SK-N-SH treated with all-trans-retinoic acid at 6 μM for 48 hours (cell line): Measurements from ENCODE around the gene ZNF358.

ENCODE experiments used
- ATAC-seq: fragments of 200-7000 bp; cut with Tn5 transposase; 3 replicates; pipeline ENCODE4 v1.9.1; 2020; ENCODE audit warnings: mild to moderate bottlenecking, moderate library complexity
- ARNTL ChIP-seq: fragments of 450-650 bp; formaldehyde crosslinking; IDR thresholded peaks from 2 replicates; pipeline ENCODE4 v1.5.0; 2020; ENCODE audit warnings: low read depth, mild to moderate bottlenecking, moderate library complexity, borderline replicate concordance
- BACH2 ChIP-seq: fragments of 250-450 bp; sonication (Bioruptor Pico); IDR thresholded peaks from 2 replicates; pipeline ENCODE4 v1.9.0; 2021; ENCODE audit warnings: mild to moderate bottlenecking, borderline replicate concordance
- CSDC2 ChIP-seq: fragments of 250-450 bp; sonication (Bioruptor Pico); IDR thresholded peaks from 2 replicates; pipeline ENCODE4 v1.5.0; 2020; ENCODE audit warnings: mild to moderate bottlenecking, moderate library complexity
- ESRRG ChIP-seq: fragments of 250-450 bp; sonication (Bioruptor Pico); IDR thresholded peaks from 2 replicates; pipeline ENCODE4 v1.6.1; 2021; ENCODE audit warnings: mild to moderate bottlenecking
- GLIS3 ChIP-seq: fragments of 250-450 bp; sonication (Bioruptor Pico); IDR thresholded peaks from 2 replicates; pipeline ENCODE4 v1.5.0; 2020; ENCODE audit warnings: mild to moderate bottlenecking, moderate library complexity
- ISL1 ChIP-seq: fragments of 250-450 bp; sonication (Bioruptor Pico); IDR thresholded peaks from 2 replicates; pipeline ENCODE4 v2.1.2; 2022; ENCODE audit warnings: mild to moderate bottlenecking, moderate library complexity
- PPARA ChIP-seq: fragments of 250-450 bp; sonication (Bioruptor Pico); IDR thresholded peaks from 2 replicates; pipeline ENCODE4 v1.5.0; 2020; ENCODE audit warnings: mild to moderate bottlenecking, borderline replicate concordance
- SNAI2 ChIP-seq: fragments of 250-450 bp; sonication (Bioruptor Pico); IDR thresholded peaks from 2 replicates; pipeline ENCODE4 v1.5.0; 2020; ENCODE audit warnings: mild to moderate bottlenecking, moderate library complexity
- TOX ChIP-seq: fragments of 250-450 bp; sonication (Bioruptor Pico); IDR thresholded peaks from 2 replicates; pipeline ENCODE4 v1.8.0; 2021; ENCODE audit warnings: mild to moderate bottlenecking, moderate library complexity, borderline replicate concordance
- ZC3H10 ChIP-seq: fragments of 250-450 bp; sonication (Bioruptor Pico); IDR thresholded peaks from 2 replicates; pipeline ENCODE4 v1.5.1; 2021; ENCODE audit warnings: mild to moderate bottlenecking, moderate library complexity
- ZFP3 ChIP-seq: fragments of 250-450 bp; sonication (Bioruptor Pico); IDR thresholded peaks from 2 replicates; pipeline ENCODE4 v1.5.0; 2020; ENCODE audit warnings: mild to moderate bottlenecking, moderate library complexity
- ZFP30 ChIP-seq: fragments of 450-650 bp; formaldehyde crosslinking; IDR thresholded peaks from 2 replicates; pipeline ENCODE4 v1.5.0; 2022; ENCODE audit warnings: mild to moderate bottlenecking, moderate library complexity
- ZNF565 ChIP-seq: fragments of 450-650 bp; formaldehyde crosslinking; conservative IDR thresholded peaks from 2 replicates; pipeline ENCODE4 v1.5.0; 2020; ENCODE audit warnings: low read depth, mild to moderate bottlenecking, moderate library complexity
- ZNF8 ChIP-seq: fragments of 450-650 bp; formaldehyde crosslinking; IDR thresholded peaks from 2 replicates; pipeline ENCODE4 v1.5.0; 2020; ENCODE audit warnings: mild to moderate bottlenecking, moderate library complexity
- TF ChIP-seq, protein P1 (sequence below): fragments of 250-450 bp; sonication (Bioruptor Pico); IDR thresholded peaks from 2 replicates; pipeline ENCODE4 v1.8.0; 2021; ENCODE audit warnings: low read depth, mild to moderate bottlenecking, moderate library complexity, borderline replicate concordance
- TF ChIP-seq, protein P2 (sequence below): fragments of 250-450 bp; sonication (Bioruptor Pico); IDR thresholded peaks from 2 replicates; pipeline ENCODE4 v1.5.0; 2020; ENCODE audit warnings: mild to moderate bottlenecking, moderate library complexity
- TF ChIP-seq, protein P3 (sequence below): fragments of 250-450 bp; sonication (Bioruptor Pico); IDR thresholded peaks from 2 replicates; pipeline ENCODE4 v1.5.1; 2021; ENCODE audit warnings: mild to moderate bottlenecking, moderate library complexity
- TF ChIP-seq, protein P4 (sequence below): fragments of 250-450 bp; sonication (Bioruptor Pico); IDR thresholded peaks from 2 replicates; pipeline ENCODE4 v1.5.1; 2020; ENCODE audit warnings: low read depth, mild to moderate bottlenecking, moderate library complexity
- TF ChIP-seq, protein P5 (sequence below): fragments of 250-450 bp; sonication (Bioruptor Pico); IDR thresholded peaks from 2 replicates; pipeline ENCODE4 v1.8.0; 2020; ENCODE audit warnings: mild to moderate bottlenecking, moderate library complexity, borderline replicate concordance

ZNF358 gene

DNA sequence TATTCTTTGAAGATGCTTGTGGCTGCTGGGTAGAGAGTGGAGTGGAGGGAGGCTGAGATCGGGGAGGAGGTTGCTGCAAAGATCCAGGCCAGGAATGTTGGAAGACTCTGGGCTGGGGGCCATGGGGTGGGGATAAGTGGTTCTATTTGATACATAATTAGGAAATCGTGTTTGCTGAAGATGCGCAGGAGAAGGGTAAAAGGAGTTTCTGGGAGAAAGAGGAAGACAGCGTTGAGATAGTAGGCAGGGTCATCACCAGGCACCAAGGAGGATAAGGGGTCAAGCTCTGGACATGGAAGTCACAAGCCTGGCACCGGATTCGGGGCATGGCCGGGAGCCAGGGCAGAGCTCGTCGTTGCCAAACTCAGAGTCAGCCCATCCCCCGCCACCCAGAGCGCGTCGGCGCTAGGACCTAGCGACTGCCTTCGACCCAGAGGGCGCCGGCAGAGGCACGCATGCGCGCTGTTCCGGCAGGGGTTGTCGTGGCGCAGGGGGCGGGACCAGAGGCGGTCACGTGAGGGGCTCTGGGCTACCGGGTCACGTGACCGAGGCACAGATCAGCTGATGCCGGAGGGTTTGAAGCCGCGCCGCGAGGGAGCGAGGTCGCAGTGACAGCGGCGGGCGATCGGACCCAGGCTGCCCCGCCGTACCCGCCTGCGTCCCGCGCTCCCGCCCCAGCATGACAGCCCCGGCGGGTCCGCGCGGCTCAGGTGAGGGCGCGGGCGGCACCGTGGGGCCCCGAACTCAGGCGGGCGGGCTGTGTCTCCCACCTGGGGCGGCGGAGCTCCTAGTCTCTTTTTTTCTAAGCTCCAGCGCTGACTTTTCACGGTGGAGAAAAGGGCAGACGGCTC lies 6.4 kb downstream of the ZNF358 start, which contains the start of gene MCOLN1 (continued):
- TF ChIP-seq, protein P1, sequence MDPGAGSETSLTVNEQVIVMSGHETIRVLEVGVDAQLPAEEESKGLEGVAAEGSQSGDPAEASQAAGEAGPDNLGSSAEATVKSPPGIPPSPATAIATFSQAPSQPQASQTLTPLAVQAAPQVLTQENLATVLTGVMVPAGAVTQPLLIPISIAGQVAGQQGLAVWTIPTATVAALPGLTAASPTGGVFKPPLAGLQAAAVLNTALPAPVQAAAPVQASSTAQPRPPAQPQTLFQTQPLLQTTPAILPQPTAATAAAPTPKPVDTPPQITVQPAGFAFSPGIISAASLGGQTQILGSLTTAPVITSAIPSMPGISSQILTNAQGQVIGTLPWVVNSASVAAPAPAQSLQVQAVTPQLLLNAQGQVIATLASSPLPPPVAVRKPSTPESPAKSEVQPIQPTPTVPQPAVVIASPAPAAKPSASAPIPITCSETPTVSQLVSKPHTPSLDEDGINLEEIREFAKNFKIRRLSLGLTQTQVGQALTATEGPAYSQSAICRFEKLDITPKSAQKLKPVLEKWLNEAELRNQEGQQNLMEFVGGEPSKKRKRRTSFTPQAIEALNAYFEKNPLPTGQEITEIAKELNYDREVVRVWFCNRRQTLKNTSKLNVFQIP (CRISPR knock-in tag), result no peak
- TF ChIP-seq GLIS3 (CRISPR knock-in tag) (peak; percentile 79; the same call in 1 of the 2 replicates), ZFP3 (peak; percentile 77), TOX (no peak), ARNTL (no peak), ZFP30 (no peak), ZNF565 (CRISPR knock-in tag) (0 out of 2 replicates have a peak, but pooled peaks have one; percentile 48)
- TF ChIP-seq, protein P2, sequence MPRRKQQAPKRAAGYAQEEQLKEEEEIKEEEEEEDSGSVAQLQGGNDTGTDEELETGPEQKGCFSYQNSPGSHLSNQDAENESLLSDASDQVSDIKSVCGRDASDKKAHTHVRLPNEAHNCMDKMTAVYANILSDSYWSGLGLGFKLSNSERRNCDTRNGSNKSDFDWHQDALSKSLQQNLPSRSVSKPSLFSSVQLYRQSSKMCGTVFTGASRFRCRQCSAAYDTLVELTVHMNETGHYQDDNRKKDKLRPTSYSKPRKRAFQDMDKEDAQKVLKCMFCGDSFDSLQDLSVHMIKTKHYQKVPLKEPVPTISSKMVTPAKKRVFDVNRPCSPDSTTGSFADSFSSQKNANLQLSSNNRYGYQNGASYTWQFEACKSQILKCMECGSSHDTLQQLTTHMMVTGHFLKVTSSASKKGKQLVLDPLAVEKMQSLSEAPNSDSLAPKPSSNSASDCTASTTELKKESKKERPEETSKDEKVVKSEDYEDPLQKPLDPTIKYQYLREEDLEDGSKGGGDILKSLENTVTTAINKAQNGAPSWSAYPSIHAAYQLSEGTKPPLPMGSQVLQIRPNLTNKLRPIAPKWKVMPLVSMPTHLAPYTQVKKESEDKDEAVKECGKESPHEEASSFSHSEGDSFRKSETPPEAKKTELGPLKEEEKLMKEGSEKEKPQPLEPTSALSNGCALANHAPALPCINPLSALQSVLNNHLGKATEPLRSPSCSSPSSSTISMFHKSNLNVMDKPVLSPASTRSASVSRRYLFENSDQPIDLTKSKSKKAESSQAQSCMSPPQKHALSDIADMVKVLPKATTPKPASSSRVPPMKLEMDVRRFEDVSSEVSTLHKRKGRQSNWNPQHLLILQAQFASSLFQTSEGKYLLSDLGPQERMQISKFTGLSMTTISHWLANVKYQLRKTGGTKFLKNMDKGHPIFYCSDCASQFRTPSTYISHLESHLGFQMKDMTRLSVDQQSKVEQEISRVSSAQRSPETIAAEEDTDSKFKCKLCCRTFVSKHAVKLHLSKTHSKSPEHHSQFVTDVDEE (CRISPR knock-in tag), result peak; percentile 53; the same call in 1 of the 2 replicates
- TF ChIP-seq, all 23 proteins: peak for 9

DNA sequence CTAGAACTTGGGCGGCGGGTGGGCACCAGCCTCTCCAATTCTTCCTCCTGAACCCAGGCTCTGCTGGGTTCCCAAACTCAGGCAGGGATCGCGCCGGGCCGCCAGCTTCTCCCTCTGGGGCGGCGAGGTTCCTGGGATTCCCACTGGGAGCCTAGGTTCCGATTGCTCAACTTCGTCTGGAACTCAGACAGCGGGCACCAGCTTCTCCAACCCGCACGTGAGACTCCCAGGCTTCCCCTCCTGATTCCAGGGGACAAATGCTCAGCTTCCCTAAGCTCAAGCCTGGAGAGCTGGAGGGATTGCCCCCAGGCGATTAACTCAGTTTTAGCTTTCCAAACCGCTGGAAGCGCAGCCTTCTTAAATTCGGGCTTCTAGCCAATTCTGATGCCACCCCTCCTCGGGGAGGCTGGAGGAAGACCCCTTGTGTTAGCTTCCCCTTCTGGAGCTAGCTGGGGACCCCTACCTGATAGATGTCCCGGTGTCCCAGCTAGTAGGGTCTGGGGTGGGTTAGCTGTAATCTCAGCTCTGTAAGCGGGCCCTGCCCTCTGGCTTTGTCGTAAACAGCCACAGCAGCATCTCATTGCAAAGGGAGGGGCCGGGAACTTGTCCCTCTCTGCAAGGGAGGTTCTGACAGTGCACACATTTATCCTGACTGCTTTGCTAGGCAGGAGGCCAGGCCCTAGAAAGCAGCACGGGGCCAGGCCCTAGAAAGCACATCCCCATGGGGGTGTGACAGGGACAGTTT lies 7.2 kb downstream of the ZNF358 start:
- TF ChIP-seq, protein P3, sequence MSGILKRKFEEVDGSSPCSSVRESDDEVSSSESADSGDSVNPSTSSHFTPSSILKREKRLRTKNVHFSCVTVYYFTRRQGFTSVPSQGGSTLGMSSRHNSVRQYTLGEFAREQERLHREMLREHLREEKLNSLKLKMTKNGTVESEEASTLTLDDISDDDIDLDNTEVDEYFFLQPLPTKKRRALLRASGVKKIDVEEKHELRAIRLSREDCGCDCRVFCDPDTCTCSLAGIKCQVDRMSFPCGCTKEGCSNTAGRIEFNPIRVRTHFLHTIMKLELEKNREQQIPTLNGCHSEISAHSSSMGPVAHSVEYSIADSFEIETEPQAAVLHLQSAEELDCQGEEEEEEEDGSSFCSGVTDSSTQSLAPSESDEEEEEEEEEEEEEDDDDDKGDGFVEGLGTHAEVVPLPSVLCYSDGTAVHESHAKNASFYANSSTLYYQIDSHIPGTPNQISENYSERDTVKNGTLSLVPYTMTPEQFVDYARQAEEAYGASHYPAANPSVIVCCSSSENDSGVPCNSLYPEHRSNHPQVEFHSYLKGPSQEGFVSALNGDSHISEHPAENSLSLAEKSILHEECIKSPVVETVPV (CRISPR knock-in tag), result no peak
- TF ChIP-seq, protein P2 (CRISPR knock-in tag), result no peak
- no peak for TF ChIP-seq BACH2 (CRISPR knock-in tag)
- TF ChIP-seq, protein P4, sequence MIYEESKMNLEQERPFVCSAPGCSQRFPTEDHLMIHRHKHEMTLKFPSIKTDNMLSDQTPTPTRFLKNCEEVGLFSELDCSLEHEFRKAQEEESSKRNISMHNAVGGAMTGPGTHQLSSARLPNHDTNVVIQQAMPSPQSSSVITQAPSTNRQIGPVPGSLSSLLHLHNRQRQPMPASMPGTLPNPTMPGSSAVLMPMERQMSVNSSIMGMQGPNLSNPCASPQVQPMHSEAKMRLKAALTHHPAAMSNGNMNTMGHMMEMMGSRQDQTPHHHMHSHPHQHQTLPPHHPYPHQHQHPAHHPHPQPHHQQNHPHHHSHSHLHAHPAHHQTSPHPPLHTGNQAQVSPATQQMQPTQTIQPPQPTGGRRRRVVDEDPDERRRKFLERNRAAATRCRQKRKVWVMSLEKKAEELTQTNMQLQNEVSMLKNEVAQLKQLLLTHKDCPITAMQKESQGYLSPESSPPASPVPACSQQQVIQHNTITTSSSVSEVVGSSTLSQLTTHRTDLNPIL (CRISPR knock-in tag), result no peak
- TF ChIP-seq ESRRG (CRISPR knock-in tag), result no peak
- no peak for TF ChIP-seq CSDC2
- no peak for TF ChIP-seq GLIS3 (CRISPR knock-in tag)
- TF ChIP-seq PPARA (CRISPR knock-in tag), result no peak
- TF ChIP-seq, protein P1 (CRISPR knock-in tag), result no peak
- TF ChIP-seq ZFP3, result no peak
- TF ChIP-seq ZNF8 (CRISPR knock-in tag), result no peak
- TF ChIP-seq, protein P5, sequence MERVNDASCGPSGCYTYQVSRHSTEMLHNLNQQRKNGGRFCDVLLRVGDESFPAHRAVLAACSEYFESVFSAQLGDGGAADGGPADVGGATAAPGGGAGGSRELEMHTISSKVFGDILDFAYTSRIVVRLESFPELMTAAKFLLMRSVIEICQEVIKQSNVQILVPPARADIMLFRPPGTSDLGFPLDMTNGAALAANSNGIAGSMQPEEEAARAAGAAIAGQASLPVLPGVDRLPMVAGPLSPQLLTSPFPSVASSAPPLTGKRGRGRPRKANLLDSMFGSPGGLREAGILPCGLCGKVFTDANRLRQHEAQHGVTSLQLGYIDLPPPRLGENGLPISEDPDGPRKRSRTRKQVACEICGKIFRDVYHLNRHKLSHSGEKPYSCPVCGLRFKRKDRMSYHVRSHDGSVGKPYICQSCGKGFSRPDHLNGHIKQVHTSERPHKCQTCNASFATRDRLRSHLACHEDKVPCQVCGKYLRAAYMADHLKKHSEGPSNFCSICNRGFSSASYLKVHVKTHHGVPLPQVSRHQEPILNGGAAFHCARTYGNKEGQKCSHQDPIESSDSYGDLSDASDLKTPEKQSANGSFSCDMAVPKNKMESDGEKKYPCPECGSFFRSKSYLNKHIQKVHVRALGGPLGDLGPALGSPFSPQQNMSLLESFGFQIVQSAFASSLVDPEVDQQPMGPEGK (CRISPR knock-in tag), result no peak
- no peak for TF ChIP-seq ISL1 (CRISPR knock-in tag)
- no peak for TF ChIP-seq TOX
- TF ChIP-seq ZNF565 (CRISPR knock-in tag), result no peak
- no peak for TF ChIP-seq ZC3H10 (CRISPR knock-in tag)
- no peak for TF ChIP-seq SNAI2 (CRISPR knock-in tag)
- TF ChIP-seq, all 23 proteins: peak for 0
- no peak; the same call in 1 of the 3 replicates for ATAC-seq
